Osteoblast (primary cell): ENCODE data around the gene FLT1. TPM values are rescaled to one million over a fixed set of nuclear protein-coding genes. Genes with fewer than 3 reads are reported as not detected.

Experiments
- DNase-seq: peaks from one replicate; pipeline ENCODE4 v3.0.0; 2011; ENCODE audit warnings: low spot score, mixed read lengths; ENCODE audit not compliant: insufficient read length; ENCODE audit errors: missing footprints
- H2AFZ ChIP-seq: 2 replicates; pipeline ENCODE4 v1.6.0; 2011; ENCODE audit warnings: mild to moderate bottlenecking, low read length
- H3K27ac ChIP-seq: 2 replicates; pipeline ENCODE4 v1.5.1; 2011; ENCODE audit warnings: mild to moderate bottlenecking, low read depth, low read length, moderate library complexity
- H3K27me3 ChIP-seq: 2 replicates; pipeline ENCODE4 v1.6.0; 2012; ENCODE audit warnings: mild to moderate bottlenecking, control low read depth, inconsistent platforms, low read length, moderate library complexity; ENCODE audit not compliant: insufficient read depth
- H3K36me3 ChIP-seq: 2 replicates; pipeline ENCODE4 v1.5.1; 2011; ENCODE audit warnings: mild to moderate bottlenecking, low read length, control low read depth, moderate library complexity; ENCODE audit not compliant: insufficient read depth
- H3K4me1 ChIP-seq: 2 replicates; pipeline ENCODE4 v1.5.1; 2011; ENCODE audit warnings: mild to moderate bottlenecking, low read length, control low read depth, moderate library complexity; ENCODE audit not compliant: insufficient read depth
- H3K4me2 ChIP-seq: 2 replicates; pipeline ENCODE4 v1.6.0; 2011; ENCODE audit warnings: mild to moderate bottlenecking, low read length; ENCODE audit not compliant: insufficient read depth
- H3K4me3 ChIP-seq: fragments of 200-600 bp; sonication (generic); 3 replicates; pipeline ENCODE4 v1.5.1; 2012; ENCODE audit warnings: mild to moderate bottlenecking, low read length, inconsistent platforms; ENCODE audit not compliant: insufficient read depth
- H3K79me2 ChIP-seq: 2 replicates; pipeline ENCODE4 v1.6.0; 2012; ENCODE audit warnings: mild to moderate bottlenecking, low read length, control low read depth, inconsistent platforms; ENCODE audit not compliant: insufficient read depth
- H3K9me3 ChIP-seq: 2 replicates; pipeline ENCODE4 v1.5.1; 2011; ENCODE audit warnings: low read depth, low read length, control low read depth
- H4K20me1 ChIP-seq: 2 replicates; pipeline ENCODE4 v1.6.0; 2012; ENCODE audit warnings: mild to moderate bottlenecking, low read length, control low read depth; ENCODE audit not compliant: insufficient read depth
- total RNA-seq: library from RNA; depleted of rRNA; stranded (reverse); fragments of >200 nt; gene quantifications from 2 replicates; pipeline ENCODE4 v1.2.3, GENCODE V29; 2012
- TF ChIP-seq, protein P1 (sequence below): IDR thresholded peaks from 2 replicates; pipeline ENCODE4 v1.5.1; 2011; ENCODE audit warnings: mild to moderate bottlenecking, low read depth, low read length, moderate library complexity; ENCODE audit errors: extremely low read depth

Gene FLT1
- under 0.01 TPM in 1 of 2 replicates, not detected in the other for total RNA-seq

DNA sequence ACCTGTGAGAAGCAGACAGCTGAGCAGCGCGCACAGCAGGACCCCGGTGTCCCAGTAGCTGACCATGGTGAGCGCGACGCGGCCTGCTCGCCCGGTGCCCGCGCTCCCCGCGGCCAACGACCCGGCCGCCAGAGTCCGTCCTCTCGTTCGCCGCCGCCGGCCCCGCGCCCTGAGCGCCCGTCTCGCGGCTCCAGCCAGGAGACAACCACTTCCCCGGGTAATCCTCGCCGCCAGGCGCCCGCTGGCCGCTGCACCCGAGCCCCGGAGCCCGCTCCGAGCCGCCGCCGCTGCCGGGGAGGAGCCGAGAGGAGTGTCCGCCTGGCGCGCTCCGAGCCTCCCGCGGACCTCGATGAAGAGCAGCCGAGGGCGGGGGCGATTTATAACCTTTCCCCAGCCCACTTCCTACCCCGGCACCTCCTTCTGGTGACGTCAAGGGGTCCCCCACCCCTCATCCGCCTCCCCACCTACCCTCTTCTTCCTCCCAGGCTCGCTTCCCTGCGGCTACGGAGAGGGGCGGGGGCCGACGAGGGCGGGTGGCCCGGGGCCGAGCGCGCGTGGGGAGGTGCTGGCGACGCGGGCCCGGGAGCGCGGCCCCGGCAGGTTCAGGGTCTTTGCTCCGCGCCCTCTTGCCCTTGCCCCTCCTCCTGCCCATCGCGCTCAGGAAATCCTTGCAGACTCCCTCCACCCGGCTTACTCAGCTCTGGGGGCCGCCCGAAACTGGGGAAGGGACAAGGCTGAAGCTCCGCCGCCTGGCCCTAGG lies at the start of gene FLT1:
FLT1 (minus strand) TSS at position 351 of the 760 bp plus-strand sequence; CDS start at position 66, 285 bp downstream.
- H3K27ac ChIP-seq: no peak within 1 kb of the TSS
- H3K9me3 ChIP-seq: no peaks in the 10 kb centered on the region
- peaks cover 84% of the 10 kb centered on the region for H3K27me3 ChIP-seq
- TF ChIP-seq, protein P1, sequence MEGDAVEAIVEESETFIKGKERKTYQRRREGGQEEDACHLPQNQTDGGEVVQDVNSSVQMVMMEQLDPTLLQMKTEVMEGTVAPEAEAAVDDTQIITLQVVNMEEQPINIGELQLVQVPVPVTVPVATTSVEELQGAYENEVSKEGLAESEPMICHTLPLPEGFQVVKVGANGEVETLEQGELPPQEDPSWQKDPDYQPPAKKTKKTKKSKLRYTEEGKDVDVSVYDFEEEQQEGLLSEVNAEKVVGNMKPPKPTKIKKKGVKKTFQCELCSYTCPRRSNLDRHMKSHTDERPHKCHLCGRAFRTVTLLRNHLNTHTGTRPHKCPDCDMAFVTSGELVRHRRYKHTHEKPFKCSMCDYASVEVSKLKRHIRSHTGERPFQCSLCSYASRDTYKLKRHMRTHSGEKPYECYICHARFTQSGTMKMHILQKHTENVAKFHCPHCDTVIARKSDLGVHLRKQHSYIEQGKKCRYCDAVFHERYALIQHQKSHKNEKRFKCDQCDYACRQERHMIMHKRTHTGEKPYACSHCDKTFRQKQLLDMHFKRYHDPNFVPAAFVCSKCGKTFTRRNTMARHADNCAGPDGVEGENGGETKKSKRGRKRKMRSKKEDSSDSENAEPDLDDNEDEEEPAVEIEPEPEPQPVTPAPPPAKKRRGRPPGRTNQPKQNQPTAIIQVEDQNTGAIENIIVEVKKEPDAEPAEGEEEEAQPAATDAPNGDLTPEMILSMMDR: no peak
- no peaks in the 10 kb centered on the region for H3K79me2 ChIP-seq
- H3K4me3 ChIP-seq: peak within 1 kb of the TSS; percentile 56
- peak within 1 kb of the TSS; percentile 58 for H3K4me2 ChIP-seq
- H4K20me1 ChIP-seq: no peaks in the 10 kb centered on the region
- peaks cover 8% of the 10 kb centered on the region for H3K4me1 ChIP-seq
- no peak within 1 kb of the TSS for H2AFZ ChIP-seq
- peak; percentile 86 for DNase-seq
- no peaks in the 10 kb centered on the region for H3K36me3 ChIP-seq

DNA sequence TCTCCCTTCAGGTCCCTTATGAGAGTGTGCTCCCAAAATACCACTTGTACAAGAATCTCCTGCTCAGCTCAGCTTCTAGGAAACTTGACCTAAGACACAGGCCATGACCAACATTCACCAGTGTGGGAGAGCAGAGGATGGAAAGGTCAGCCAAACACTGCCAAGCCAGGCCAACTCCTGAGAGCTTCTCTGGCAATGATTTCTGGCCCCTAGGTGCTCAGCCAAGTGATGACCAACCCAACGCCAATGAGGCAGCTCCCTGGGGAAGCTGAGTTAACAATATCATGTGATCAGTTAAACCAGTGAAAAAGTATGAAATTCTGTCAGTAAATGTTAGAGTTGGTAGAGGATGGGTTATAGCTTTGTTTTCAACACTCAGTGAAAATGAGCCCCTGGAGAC lies 49.1 kb upstream of the FLT1 start:
- no peak overlapping the region for H3K4me2 ChIP-seq
- no peak overlapping the region for H3K4me3 ChIP-seq
- no peaks in the 10 kb centered on the region for H3K79me2 ChIP-seq
- no peaks in the 10 kb centered on the region for H3K36me3 ChIP-seq
- no peaks in the 10 kb centered on the region for H3K9me3 ChIP-seq
- no peaks in the 10 kb centered on the region for H3K4me1 ChIP-seq
- H4K20me1 ChIP-seq: no peaks in the 10 kb centered on the region
- no peak overlapping the region for H2AFZ ChIP-seq
- no peaks in the 10 kb centered on the region for H3K27me3 ChIP-seq
- no peak for DNase-seq
- no peak overlapping the region for H3K27ac ChIP-seq
- TF ChIP-seq, protein P1: no peak

- no peak overlapping the region for H3K4me2 ChIP-seq
- no peak overlapping the region for H3K27ac ChIP-seq
- no peaks in the 10 kb centered on the region for H3K4me1 ChIP-seq
- no peak for DNase-seq
- no peaks in the 10 kb centered on the region for H3K9me3 ChIP-seq
- no peaks in the 10 kb centered on the region for H3K27me3 ChIP-seq
- TF ChIP-seq, protein P1: no peak
- no peak overlapping the region for H3K4me3 ChIP-seq
- no peaks in the 10 kb centered on the region for H3K79me2 ChIP-seq
- no peak overlapping the region for H2AFZ ChIP-seq
- no peaks in the 10 kb centered on the region for H4K20me1 ChIP-seq
- H3K36me3 ChIP-seq: no peaks in the 10 kb centered on the region
Measured at GRCh38 chr13:28542804-28543203, 47.9 kb upstream of the FLT1 start.

GRCh38 chr13:28541966-28542365 lies 47.0 kb upstream of the FLT1 start:
- H3K27me3 ChIP-seq: no peaks in the 10 kb centered on the region

More at GRCh38 chr13:28541966-28542365, 47.0 kb upstream of the FLT1 start:
- H3K4me1 ChIP-seq: no peaks in the 10 kb centered on the region
- no peak overlapping the region for H3K27ac ChIP-seq
- H3K9me3 ChIP-seq: no peaks in the 10 kb centered on the region
- H3K79me2 ChIP-seq: no peaks in the 10 kb centered on the region
- TF ChIP-seq, protein P1: no peak
- DNase-seq: no peak
- H3K4me2 ChIP-seq: no peak overlapping the region
- no peaks in the 10 kb centered on the region for H3K36me3 ChIP-seq
- H4K20me1 ChIP-seq: no peaks in the 10 kb centered on the region
- no peak overlapping the region for H2AFZ ChIP-seq
- H3K4me3 ChIP-seq: no peak overlapping the region
